Measurements from ENCODE around the gene RNF115.
A peak's percentile ranks its signal among the peaks of the same experiment; 100 is the strongest.

Gene RNF115

GRCh38 chr1:145863282-145864018, 39.6 kb upstream of the RNF115 start:
- Histone ChIP-seq H3K4me1 (ENCODE audit: control insufficient read depth, low read length) (peaks cover 5% of the 10 kb centered on the region), H3K27ac (ENCODE audit: low read depth, low read length) (no peak overlapping the region), H4K20me1 (ENCODE audit: control insufficient read depth, insufficient read depth, low read depth, low read length) (no peaks in the 10 kb centered on the region), H3K9me2 (replicated peaks; ENCODE audit: control insufficient read depth, low read length) (no peaks in the 10 kb centered on the region), H3K4me3 (ENCODE audit: low read length) (no peak overlapping the region), H3K4me2 (ENCODE audit: low read length) (no peak overlapping the region), H3K79me2 (ENCODE audit: control insufficient read depth, low read length) (no peaks in the 10 kb centered on the region), H3K9me3 (ENCODE audit: control insufficient read depth, insufficient read depth, low read length) (no peaks in the 10 kb centered on the region), H3F3A (ENCODE audit: control insufficient read depth, insufficient read depth) (peaks cover 5% of the 10 kb centered on the region; the same call in 1 of the 2 replicates), H3K36me3 (ENCODE audit: control insufficient read depth, low read length) (no peaks in the 10 kb centered on the region), H3K27me3 (ENCODE audit: control insufficient read depth, low read length) (peaks cover 44% of the 10 kb centered on the region)
- TF ChIP-seq EZH2phosphoT487 (IDR thresholded peaks at IDR 0.05; ENCODE audit: borderline replicate concordance, low read length) (no peak), CTCF (IDR thresholded peaks at IDR 0.05; ENCODE audit: low read depth, low read length, poor library complexity, severe bottlenecking) (no peak)

- Histone ChIP-seq H4K20me1 (ENCODE audit: control insufficient read depth, insufficient read depth, low read depth, low read length) (no peaks in the 10 kb centered on the region), H3K4me1 (ENCODE audit: control insufficient read depth, low read length) (peaks cover 13% of the 10 kb centered on the region), H3K27me3 (ENCODE audit: control insufficient read depth, low read length) (peaks cover 14% of the 10 kb centered on the region), H3K9me3 (ENCODE audit: control insufficient read depth, insufficient read depth, low read length) (no peaks in the 10 kb centered on the region), H3K4me2 (ENCODE audit: low read length) (peak overlapping the region; percentile 78), H3K27ac (ENCODE audit: low read depth, low read length) (peak overlapping the region; percentile 41), H3K4me3 (ENCODE audit: low read length) (peak overlapping the region; percentile 89), H3K79me2 (ENCODE audit: control insufficient read depth, low read length) (0 out of 2 replicates have a peak, but pooled peaks cover 3% of the 10 kb centered on the region), H3K36me3 (ENCODE audit: control insufficient read depth, low read length) (peaks cover 5% of the 10 kb centered on the region; the same call in 1 of the 2 replicates), H3K9me2 (replicated peaks; ENCODE audit: control insufficient read depth, low read length) (no peaks in the 10 kb centered on the region), H3F3A (ENCODE audit: control insufficient read depth, insufficient read depth) (peaks cover 5% of the 10 kb centered on the region; the same call in 1 of the 2 replicates)
- TF ChIP-seq EZH2phosphoT487 (IDR thresholded peaks at IDR 0.05; ENCODE audit: borderline replicate concordance, low read length) (no peak), CTCF (IDR thresholded peaks at IDR 0.05; ENCODE audit: low read depth, low read length, poor library complexity, severe bottlenecking) (no peak)
Observed at GRCh38 chr1:145859491-145860023, 35.7 kb upstream of the RNF115 start.

DNA sequence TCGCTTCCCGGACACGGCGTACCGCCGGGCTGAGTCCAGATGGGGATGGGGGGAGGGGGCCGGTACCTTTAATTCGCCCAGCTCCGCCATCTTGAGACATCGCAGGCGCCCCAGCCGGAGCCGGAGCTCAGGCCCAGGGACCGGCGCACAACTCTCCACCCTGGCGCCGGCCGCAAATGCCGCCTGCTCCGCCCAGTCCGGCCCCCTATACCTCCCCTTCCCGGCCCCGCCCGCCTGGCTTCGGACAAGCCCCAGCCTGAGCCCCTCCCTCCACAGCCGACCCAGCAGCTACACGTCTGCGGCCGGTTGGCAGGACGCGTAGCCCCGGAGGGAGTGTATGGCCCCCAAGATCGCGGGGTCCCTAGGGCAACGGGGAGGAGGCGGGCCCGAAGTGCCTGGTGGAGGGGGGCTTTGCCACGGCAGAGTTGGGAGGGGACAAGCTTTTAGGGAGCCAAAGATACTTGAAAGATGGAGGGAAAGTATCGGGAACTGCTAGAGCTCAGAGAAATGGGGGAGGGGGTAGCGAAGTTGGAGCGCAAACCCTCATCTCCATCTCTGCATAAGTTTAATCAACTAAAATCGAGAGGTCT, 35.1 kb upstream of the RNF115 start, which contains the start of gene PIAS3:
Gene PIAS3 (minus strand): TSS at position 181 of the 590 bp plus-strand sequence. CDS start 91 bp downstream, at position 90.
- H3K27ac ChIP-seq (ENCODE audit: low read depth, low read length), result peak within 1 kb of the TSS; percentile 41
- peaks cover 13% of the 10 kb centered on the region for H3K4me1 ChIP-seq (ENCODE audit: control insufficient read depth, low read length)
- H3K9me3 ChIP-seq (ENCODE audit: control insufficient read depth, insufficient read depth, low read length), result no peaks in the 10 kb centered on the region
- H3F3A ChIP-seq (ENCODE audit: control insufficient read depth, insufficient read depth), result peaks cover 5% of the 10 kb centered on the region; the same call in 1 of the 2 replicates
- peaks cover 5% of the 10 kb centered on the region for H3K36me3 ChIP-seq (ENCODE audit: control insufficient read depth, low read length)
- TF ChIP-seq EZH2phosphoT487 (IDR thresholded peaks at IDR 0.05; ENCODE audit: borderline replicate concordance, low read length) (no peak), CTCF (IDR thresholded peaks at IDR 0.05; ENCODE audit: low read depth, low read length, poor library complexity, severe bottlenecking) (no peak)
- no peaks in the 10 kb centered on the region for H4K20me1 ChIP-seq (ENCODE audit: control insufficient read depth, insufficient read depth, low read depth, low read length)
- H3K4me2 ChIP-seq (ENCODE audit: low read length), result peak within 1 kb of the TSS; percentile 78
- peak within 1 kb of the TSS; percentile 89 for H3K4me3 ChIP-seq (ENCODE audit: low read length)
- peaks cover 9% of the 10 kb centered on the region for H3K27me3 ChIP-seq (ENCODE audit: control insufficient read depth, low read length)
- H3K79me2 ChIP-seq (ENCODE audit: control insufficient read depth, low read length), result 0 out of 2 replicates have a peak, but pooled peaks cover 3% of the 10 kb centered on the region
- H3K9me2 ChIP-seq (replicated peaks; ENCODE audit: control insufficient read depth, low read length), result no peaks in the 10 kb centered on the region

Measured in DOHH2 (cell line).